CD4-positive, alpha-beta T cell treated with Interleukin-21 for 1 hour (primary cell): ENCODE results near the gene SPATA31A7.
"Not testable (repeated sequence)": the region's sequence is repeated elsewhere in the genome, so short reads cannot be mapped to it uniquely, and the experiment has no call there.

Experiments
- DNase-seq: peaks from one replicate; pipeline ENCODE4 v3.0.0-alpha.2; 2020

SPATA31A7 gene

DNA sequence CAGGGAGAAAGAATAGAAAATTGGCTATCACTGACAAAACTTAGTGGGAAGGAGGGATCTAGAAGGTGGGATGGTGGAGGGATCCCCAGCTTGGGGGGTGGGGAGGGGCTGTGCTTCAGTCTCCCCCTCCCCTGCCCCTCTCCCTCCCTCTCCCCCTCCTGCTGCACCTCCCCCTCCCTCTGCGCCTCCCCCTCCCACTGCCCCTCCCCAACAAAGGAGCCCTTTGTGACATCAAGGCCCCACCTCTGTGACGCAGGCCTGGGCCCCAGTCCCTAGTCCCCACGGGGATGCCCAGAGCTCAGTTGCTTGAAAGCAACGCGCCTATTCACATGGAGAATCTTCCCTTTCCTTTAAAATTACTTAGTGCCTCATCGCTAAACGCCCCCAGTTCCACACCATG is at the start of gene SPATA31A7:
SPATA31A7 (plus strand) TSS at position 301 of the 400 bp plus-strand sequence; CDS start at position 330, 29 bp downstream.
- not testable (repeated sequence) for DNase-seq

DNA sequence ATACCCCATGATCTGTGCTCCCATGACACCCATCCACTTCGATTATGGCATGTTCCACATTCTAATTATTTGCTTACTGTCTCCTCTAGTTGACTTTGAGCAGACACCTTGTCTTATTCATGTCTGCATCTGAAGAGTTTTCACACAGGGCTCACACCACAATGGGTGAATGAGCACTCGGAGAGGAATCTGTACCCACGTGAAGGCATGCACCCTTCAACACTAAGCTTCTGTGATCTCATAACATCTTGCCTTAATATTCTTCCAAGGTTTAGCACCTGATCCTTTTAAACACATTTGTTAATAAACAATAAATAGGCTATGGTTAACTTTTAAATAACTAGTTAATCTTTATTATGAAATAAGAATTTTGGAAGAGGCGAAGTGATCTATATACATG is 36.6 kb downstream of the SPATA31A7 start:
- DNase-seq = not testable (repeated sequence)
